IMR-90 (cell line): ENCODE results near the gene PP2D1. TPM values are rescaled to one million over a fixed set of nuclear protein-coding genes. Genes with fewer than 3 reads are reported as not detected.

Experiments used
- ATAC-seq: fragments of 200-7000 bp; cut with Tn5 transposase; 2 replicates; pipeline ENCODE4 v1.9.1; 2020; ENCODE audit warnings: low read depth, mild to moderate bottlenecking, moderate library complexity
- BruUV-seq: library from RNA; stranded (reverse); fragments of 400-500 nt; replicated peaks from 2 replicates; lab custom pipeline; 2021; lab: Mats Ljungman, UMichigan
- CTCF ChIA-PET: fragments of 300-600 bp; formaldehyde crosslinking; extraction: SDS; loops from one replicate; lab custom pipeline; 2021; ENCODE audit warnings: antibody characterized with exemption; lab: Yijun Ruan, JAX
- POLR2A ChIA-PET: fragments of 300-600 bp; sonication (Branson Sonifier 250); formaldehyde crosslinking; loops from one replicate; lab custom pipeline; 2022; ENCODE audit warnings: antibody characterized with exemption; ENCODE audit not compliant: unreplicated experiment; lab: Charles Lee
- DNase-seq: peaks from one replicate; pipeline ENCODE4 v3.0.0; 2013
- H2AFZ ChIP-seq: replicated peaks from 2 replicates; pipeline ENCODE3; 2013; ENCODE audit warnings: low read length, mild to moderate bottlenecking; ENCODE audit not compliant: poor library complexity
- H2AK5ac ChIP-seq: 2 replicates; pipeline ENCODE4 v1.6.1; 2013; ENCODE audit warnings: low read depth, low read length, inconsistent platforms
- H2AK9ac ChIP-seq: replicated peaks from 2 replicates; pipeline ENCODE3; 2013; ENCODE audit warnings: mild to moderate bottlenecking, low read depth, low read length, moderate library complexity; ENCODE audit not compliant: poor library complexity
- H2BK120ac ChIP-seq: 2 replicates; pipeline ENCODE4 v1.6.1; 2013; ENCODE audit warnings: low read depth, low read length, inconsistent platforms
- H2BK15ac ChIP-seq: 3 replicates; pipeline ENCODE4 v1.6.1; 2013; ENCODE audit warnings: low read depth, low read length, inconsistent platforms
- H2BK20ac ChIP-seq: 2 replicates; pipeline ENCODE4 v1.6.1; 2013; ENCODE audit warnings: low read depth, mild to moderate bottlenecking, inconsistent platforms, low read length, moderate library complexity
- H2BK5ac ChIP-seq: 2 replicates; pipeline ENCODE4 v1.6.1; 2013; ENCODE audit warnings: mild to moderate bottlenecking, low read depth, low read length, inconsistent platforms; ENCODE audit not compliant: poor library complexity, severe bottlenecking
- H3K14ac ChIP-seq: replicated peaks from 2 replicates; pipeline ENCODE4 v1.6.1; 2013; ENCODE audit warnings: low read depth, low read length, inconsistent platforms
- H3K18ac ChIP-seq: 2 replicates; pipeline ENCODE4 v1.6.1; 2013; ENCODE audit warnings: low read depth, low read length, control low read depth
- H3K23ac ChIP-seq: 2 replicates; pipeline ENCODE4 v1.6.1; 2013; ENCODE audit warnings: low read depth, low read length, inconsistent platforms
- H3K27ac ChIP-seq: 2 replicates; pipeline ENCODE4 v1.5.1; 2013; ENCODE audit warnings: mild to moderate bottlenecking, control low read depth, low read length; ENCODE audit not compliant: insufficient read depth
- H3K27me3 ChIP-seq: 2 replicates; pipeline ENCODE4 v1.6.1; 2013; ENCODE audit warnings: low read length; ENCODE audit not compliant: control insufficient read depth, insufficient read depth
- H3K36me3 ChIP-seq: 2 replicates; pipeline ENCODE4 v1.6.1; 2013; ENCODE audit warnings: low read length, mixed read lengths; ENCODE audit not compliant: control insufficient read depth, insufficient read depth
- H3K4ac ChIP-seq: 2 replicates; pipeline ENCODE4 v1.6.1; 2013; ENCODE audit warnings: low read depth, low read length, inconsistent platforms
- H3K4me1 ChIP-seq: 2 replicates; pipeline ENCODE4 v1.6.1; 2013; ENCODE audit warnings: low read length, mixed read lengths; ENCODE audit not compliant: control insufficient read depth, insufficient read depth
- H3K4me2 ChIP-seq: 2 replicates; pipeline ENCODE4 v1.6.1; 2013; ENCODE audit warnings: low read depth, mild to moderate bottlenecking, control low read depth, low read length, moderate library complexity
- H3K4me3 ChIP-seq: 2 replicates; pipeline ENCODE4 v1.5.1; 2013; ENCODE audit warnings: low read depth, mild to moderate bottlenecking, control low read depth, low read length, moderate library complexity; ENCODE audit not compliant: insufficient read depth
- H3K56ac ChIP-seq: 2 replicates; pipeline ENCODE4 v1.6.1; 2013; ENCODE audit warnings: low read length, inconsistent platforms; ENCODE audit not compliant: insufficient read depth; ENCODE audit errors: extremely low read depth
- H3K79me1 ChIP-seq, 2 experiments: 2 replicates each; pipeline ENCODE4 v1.6.1; 2013; ENCODE audit warnings: low read length in 2 of 2, inconsistent platforms in 1 of 2, low read depth in 1 of 2
- H3K9ac ChIP-seq: 2 replicates; pipeline ENCODE4 v1.6.1; 2013; ENCODE audit warnings: low read depth, low read length, control low read depth
- H3K9me1 ChIP-seq: 2 replicates; pipeline ENCODE4 v1.6.1; 2013; ENCODE audit warnings: low read length, inconsistent platforms; ENCODE audit not compliant: insufficient read depth
- H3K9me3 ChIP-seq: 2 replicates; pipeline ENCODE4 v1.6.1; 2013; ENCODE audit warnings: low read length; ENCODE audit not compliant: control insufficient read depth, insufficient read depth
- H4K20me1 ChIP-seq: 2 replicates; pipeline ENCODE4 v1.6.1; 2013; ENCODE audit warnings: low read length, inconsistent platforms; ENCODE audit not compliant: insufficient read depth
- H4K5ac ChIP-seq: 2 replicates; pipeline ENCODE4 v1.6.1; 2013; ENCODE audit warnings: mild to moderate bottlenecking, low read depth, low read length, control low read depth
- H4K8ac ChIP-seq, 2 experiments: 2 replicates each; pipeline ENCODE4 v1.6.1; 2013; ENCODE audit warnings: low read depth in 2 of 2, low read length in 2 of 2, control low read depth in 1 of 2, inconsistent platforms in 1 of 2
- H4K91ac ChIP-seq: 2 replicates; pipeline ENCODE4 v1.6.1; 2013; ENCODE audit warnings: low read depth, low read length, inconsistent platforms; ENCODE audit not compliant: insufficient read depth
- BHLHE40 ChIP-seq: fragments of 150-350 bp; IDR thresholded peaks from 2 replicates; pipeline ENCODE4 v1.6.1; 2016; ENCODE audit warnings: mild to moderate bottlenecking, low read depth, low read length
- CEBPB ChIP-seq: IDR thresholded peaks from 2 replicates; pipeline ENCODE4 v1.6.1; 2012; ENCODE audit warnings: low read depth, low read length, improper control_type of control experiment
- FOS ChIP-seq: fragments of 150-350 bp; IDR thresholded peaks from 2 replicates; pipeline ENCODE4 v1.6.1; 2016; ENCODE audit warnings: low read depth, low read length
- MAFK ChIP-seq: IDR thresholded peaks from 2 replicates; pipeline ENCODE4 v1.6.1; 2012; ENCODE audit warnings: low read depth, low read length, improper control_type of control experiment
- MAZ ChIP-seq: IDR thresholded peaks from 2 replicates; pipeline ENCODE4 v1.6.1; 2012; ENCODE audit warnings: low read depth, mild to moderate bottlenecking, low read length, improper control_type of control experiment, moderate library complexity, borderline replicate concordance
- MXI1 ChIP-seq: IDR thresholded peaks from 2 replicates; pipeline ENCODE4 v1.6.1; 2012; ENCODE audit warnings: low read depth, mild to moderate bottlenecking, low read length, moderate library complexity, borderline replicate concordance
- POLR2A ChIP-seq: IDR thresholded peaks from 2 replicates; pipeline ENCODE4 v1.6.1; 2012; ENCODE audit warnings: mild to moderate bottlenecking, low read depth, low read length
- RCOR1 ChIP-seq: IDR thresholded peaks from 2 replicates; pipeline ENCODE4 v1.6.1; 2012; ENCODE audit warnings: mild to moderate bottlenecking, low read length, improper control_type of control experiment; ENCODE audit not compliant: insufficient replicate concordance
- RFX5 ChIP-seq: IDR thresholded peaks from 2 replicates; pipeline ENCODE4 v1.8.0; 2012; ENCODE audit warnings: low read depth, mild to moderate bottlenecking, low read length, moderate library complexity
- WGBS, 2 experiments: methylation state at CpG; one replicate each; pipeline versions ENCODE4 v1.1.5 to v1.1.7; 2013; ENCODE audit warnings: missing lambda C conversion rate in 2 of 2; ENCODE audit not compliant: insufficient read length in 1 of 2; ENCODE audit errors: extremely low coverage in 2 of 2; 5-methylcytosine and 5-hydroxymethylcytosine counted together
- dilution Hi-C: fragments of 300-500 bp; cut with HindIII; formaldehyde crosslinking; loops from one replicate; pipeline ENCODE4 v1.14.3; 2018; ENCODE audit warnings: low sequenced_read_pairs; ENCODE audit not compliant: unreplicated experiment
- in situ Hi-C: fragments of 300-500 bp; cut with MboI; formaldehyde crosslinking; loops from 3 replicates; pipeline ENCODE4 v1.14.3; 2019; ENCODE audit warnings: low sequenced_read_pairs, inconsistent platforms, mixed read lengths
- intact Hi-C: fragments of 100-400 bp; cut with micrococcal nuclease; formaldehyde crosslinking; loops from 2 replicates; pipeline ENCODE4 v1.10.0; 2022
- polyA plus RNA-seq, 3 experiments: library from polyadenylated mRNA; depleted of rRNA; stranded (reverse); fragments of >200 nt; gene quantifications; 2 replicates each; pipeline ENCODE4 v1.2.3, GENCODE V29; 2012; ENCODE audit warnings: low replicate concordance in 1 of 3
- total RNA-seq: library from RNA; depleted of rRNA; stranded (reverse); fragments of >200 nt; gene quantifications from 2 replicates; pipeline ENCODE4 v1.2.3, GENCODE V29; 2012
- TF ChIP-seq, protein P1 (sequence below): conservative IDR thresholded peaks from 2 replicates; pipeline ENCODE4 v1.5.1; 2012; ENCODE audit warnings: mild to moderate bottlenecking, low read depth, low read length, improper control_type of control experiment
- TF ChIP-seq, protein P2 (sequence below): fragments of 150-350 bp; IDR thresholded peaks from 2 replicates; pipeline ENCODE4 v1.6.1; 2016; ENCODE audit warnings: low read depth, mild to moderate bottlenecking, low read length, moderate library complexity, borderline replicate concordance
- TF ChIP-seq, protein P3 (sequence below): fragments of 150-350 bp; IDR thresholded peaks from 2 replicates; pipeline ENCODE4 v1.6.1; 2017; ENCODE audit warnings: mild to moderate bottlenecking, antibody characterized with exemption, low read length, low read depth

PP2D1 gene
- total and polyA plus RNA-seq, 2 of the 4 experiments (the other 2 are of a cell fraction), result not detected

DNA sequence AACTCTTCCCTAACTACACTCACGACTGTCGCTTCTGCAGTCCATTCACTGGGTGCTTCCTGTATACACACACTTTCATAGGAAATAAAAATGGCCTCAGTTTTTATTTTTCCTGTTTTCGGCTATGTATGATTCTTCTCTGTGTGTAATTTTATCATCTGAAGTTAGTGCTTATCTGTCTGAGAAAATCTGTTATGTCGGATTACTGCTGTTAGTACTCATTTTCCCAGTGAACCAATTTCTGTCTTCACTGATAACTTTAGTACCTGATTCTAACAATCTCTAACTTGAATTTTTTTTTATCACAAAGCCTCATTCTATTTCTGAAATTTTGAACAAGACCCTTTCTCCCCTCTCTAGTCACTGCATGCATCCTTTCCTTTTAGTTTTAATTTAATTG lies 44.3 kb downstream of the PP2D1 start:
- Histone ChIP-seq H3K27ac (no peak overlapping the region), H3K4me2 (no peak overlapping the region), H3K36me3 (peaks cover 8% of the 10 kb centered on the region), H2BK20ac (no peak overlapping the region), H3K9me3 (no peaks in the 10 kb centered on the region), H4K8ac (no peak overlapping the region), H3K4me1 (peaks cover 3% of the 10 kb centered on the region), H2AK9ac (no peak overlapping the region), H3K23ac (no peak overlapping the region), H3K4ac (no peak overlapping the region), H2BK120ac (no peak overlapping the region), H3K56ac (no peak overlapping the region), H2AFZ (no peak overlapping the region), H3K9ac (no peak overlapping the region), H4K91ac (no peak overlapping the region), H3K18ac (no peak overlapping the region), H3K79me1 (peaks cover 12 to 61% of the 10 kb centered on the region in 2 experiments), H4K5ac (no peak overlapping the region), H3K14ac (no peak overlapping the region), H2AK5ac (no peak overlapping the region), H2BK15ac (no peak overlapping the region), H3K9me1 (0 out of 2 replicates have a peak, but pooled peaks cover 4% of the 10 kb centered on the region), H4K20me1 (peaks cover 66% of the 10 kb centered on the region), H3K4me3 (no peak overlapping the region), H3K27me3 (no peaks in the 10 kb centered on the region), H2BK5ac (no peak overlapping the region)
- ATAC-seq, result no peak
- TF ChIP-seq, protein P1, sequence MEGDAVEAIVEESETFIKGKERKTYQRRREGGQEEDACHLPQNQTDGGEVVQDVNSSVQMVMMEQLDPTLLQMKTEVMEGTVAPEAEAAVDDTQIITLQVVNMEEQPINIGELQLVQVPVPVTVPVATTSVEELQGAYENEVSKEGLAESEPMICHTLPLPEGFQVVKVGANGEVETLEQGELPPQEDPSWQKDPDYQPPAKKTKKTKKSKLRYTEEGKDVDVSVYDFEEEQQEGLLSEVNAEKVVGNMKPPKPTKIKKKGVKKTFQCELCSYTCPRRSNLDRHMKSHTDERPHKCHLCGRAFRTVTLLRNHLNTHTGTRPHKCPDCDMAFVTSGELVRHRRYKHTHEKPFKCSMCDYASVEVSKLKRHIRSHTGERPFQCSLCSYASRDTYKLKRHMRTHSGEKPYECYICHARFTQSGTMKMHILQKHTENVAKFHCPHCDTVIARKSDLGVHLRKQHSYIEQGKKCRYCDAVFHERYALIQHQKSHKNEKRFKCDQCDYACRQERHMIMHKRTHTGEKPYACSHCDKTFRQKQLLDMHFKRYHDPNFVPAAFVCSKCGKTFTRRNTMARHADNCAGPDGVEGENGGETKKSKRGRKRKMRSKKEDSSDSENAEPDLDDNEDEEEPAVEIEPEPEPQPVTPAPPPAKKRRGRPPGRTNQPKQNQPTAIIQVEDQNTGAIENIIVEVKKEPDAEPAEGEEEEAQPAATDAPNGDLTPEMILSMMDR, result no peak
- TF ChIP-seq MXI1 (no peak), BHLHE40 (no peak), RFX5 (no peak), FOS (no peak), CEBPB (no peak), RCOR1 (no peak), POLR2A (no peak), MAFK (no peak), MAZ (no peak)
- TF ChIP-seq, protein P2, sequence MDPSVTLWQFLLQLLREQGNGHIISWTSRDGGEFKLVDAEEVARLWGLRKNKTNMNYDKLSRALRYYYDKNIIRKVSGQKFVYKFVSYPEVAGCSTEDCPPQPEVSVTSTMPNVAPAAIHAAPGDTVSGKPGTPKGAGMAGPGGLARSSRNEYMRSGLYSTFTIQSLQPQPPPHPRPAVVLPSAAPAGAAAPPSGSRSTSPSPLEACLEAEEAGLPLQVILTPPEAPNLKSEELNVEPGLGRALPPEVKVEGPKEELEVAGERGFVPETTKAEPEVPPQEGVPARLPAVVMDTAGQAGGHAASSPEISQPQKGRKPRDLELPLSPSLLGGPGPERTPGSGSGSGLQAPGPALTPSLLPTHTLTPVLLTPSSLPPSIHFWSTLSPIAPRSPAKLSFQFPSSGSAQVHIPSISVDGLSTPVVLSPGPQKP, result no peak
- TF ChIP-seq, protein P3, sequence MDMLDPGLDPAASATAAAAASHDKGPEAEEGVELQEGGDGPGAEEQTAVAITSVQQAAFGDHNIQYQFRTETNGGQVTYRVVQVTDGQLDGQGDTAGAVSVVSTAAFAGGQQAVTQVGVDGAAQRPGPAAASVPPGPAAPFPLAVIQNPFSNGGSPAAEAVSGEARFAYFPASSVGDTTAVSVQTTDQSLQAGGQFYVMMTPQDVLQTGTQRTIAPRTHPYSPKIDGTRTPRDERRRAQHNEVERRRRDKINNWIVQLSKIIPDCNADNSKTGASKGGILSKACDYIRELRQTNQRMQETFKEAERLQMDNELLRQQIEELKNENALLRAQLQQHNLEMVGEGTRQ, result no peak
- ChIA-PET CTCF (no interaction called here), POLR2A (no interaction called here)
- no TSS peak for BruUV-seq
- DNase-seq, result no peak
- dilution Hi-C loops (no loop called here), intact Hi-C loops (loop anchor here (5.0 kb wide), 2 partner anchors 69 to 219 kb away; partner anchors contain the start of gene SGO1), in situ Hi-C loops (no loop called here)
- no CpG with 5 or more reads among the region's 4 CpGs for WGBS, 2 experiments
